ENCODE data around the gene SLC25A11.
A peak's percentile ranks its signal among the peaks of the same experiment; 100 is the strongest.

SLC25A11 gene

GRCh38 chr17:4955091-4955490, 15.2 kb upstream of the SLC25A11 start:
- in situ Hi-C loops (cut with HindIII; ENCODE audit: low sequenced_read_pairs) = no loop called here
- no peak overlapping the region for H3K4me3 ChIP-seq (ENCODE audit: low read depth, low read length)
- no peak for DNase-seq (ENCODE audit: low read depth, low spot score)
- no peak for TF ChIP-seq CTCF (IDR thresholded peaks at IDR 0.05; ENCODE audit: low read depth, low read length)

DNA sequence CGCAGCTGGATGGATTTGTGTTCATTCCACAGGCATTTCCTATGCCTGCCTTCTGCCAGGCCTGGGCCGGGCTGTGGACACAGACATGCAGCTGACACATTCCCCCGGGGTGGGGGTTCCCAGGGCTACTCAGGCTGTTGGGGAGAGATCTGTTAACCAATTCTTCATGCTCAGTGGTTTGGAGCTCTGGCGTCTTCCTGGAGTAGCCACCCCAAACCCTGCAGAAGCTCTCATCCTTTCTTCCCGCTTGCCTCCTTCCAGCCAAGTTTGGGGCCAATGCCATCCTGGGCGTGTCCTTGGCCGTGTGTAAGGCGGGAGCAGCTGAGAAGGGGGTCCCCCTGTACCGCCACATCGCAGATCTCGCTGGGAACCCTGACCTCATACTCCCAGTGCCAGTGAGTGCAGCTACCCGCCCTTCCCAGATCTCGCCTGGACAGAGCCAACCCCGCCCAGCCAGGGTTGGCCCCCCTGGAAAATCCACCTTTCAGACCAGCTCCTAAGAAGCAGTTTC, 13.7 kb upstream of the SLC25A11 start:
- no peak overlapping the region for H3K4me3 ChIP-seq (ENCODE audit: low read depth, low read length)
- in situ Hi-C loops (cut with HindIII; ENCODE audit: low sequenced_read_pairs) = no loop called here
- TF ChIP-seq CTCF (IDR thresholded peaks at IDR 0.05; ENCODE audit: low read depth, low read length) = no peak
- DNase-seq (ENCODE audit: low read depth, low spot score) = peak; percentile 70

GRCh38 chr17:4951486-4951885, 11.6 kb upstream of the SLC25A11 start:
- no peak overlapping the region for H3K4me3 ChIP-seq (ENCODE audit: low read depth, low read length)
- DNase-seq (ENCODE audit: low read depth, low spot score) = no peak
- TF ChIP-seq CTCF (IDR thresholded peaks at IDR 0.05; ENCODE audit: low read depth, low read length) = no peak
- in situ Hi-C loops (cut with HindIII; ENCODE audit: low sequenced_read_pairs) = no loop called here

DNA sequence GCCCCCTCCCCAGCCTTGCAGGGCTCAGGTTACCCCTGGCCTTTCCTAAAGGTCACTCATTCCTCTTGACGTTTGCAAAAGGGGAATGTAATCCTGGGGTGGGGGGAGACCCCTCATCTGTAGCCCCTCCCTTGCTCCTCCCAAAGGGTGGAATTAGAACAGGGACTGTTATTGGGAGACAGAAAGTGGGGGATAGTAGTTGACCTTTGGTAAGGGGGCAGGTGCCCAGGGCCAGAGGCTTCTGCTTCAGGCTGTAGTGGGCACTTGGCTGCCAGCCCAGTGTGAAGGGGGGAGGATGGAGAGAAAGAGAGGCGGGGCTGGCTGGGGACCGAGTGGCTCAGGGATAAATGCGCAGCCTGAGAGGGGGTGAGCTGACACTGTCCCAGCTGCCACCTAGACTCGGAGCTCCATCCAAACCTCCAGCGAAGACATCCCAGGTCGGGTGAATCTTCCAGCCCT, 10.9 kb upstream of the SLC25A11 start, which contains the start of gene ENO3:
Gene ENO3, plus strand, starts transcription at position 374 of the 459 bp plus-strand sequence. CDS start 711 bp downstream, outside the sequence.
- peak within 1 kb of the TSS; percentile 28 for H3K4me3 ChIP-seq (ENCODE audit: low read depth, low read length)
- in situ Hi-C loops (cut with HindIII; ENCODE audit: low sequenced_read_pairs) = no loop called here
- no peak for DNase-seq (ENCODE audit: low read depth, low spot score)
- TF ChIP-seq CTCF (IDR thresholded peaks at IDR 0.05; ENCODE audit: low read depth, low read length) = no peak

DNA sequence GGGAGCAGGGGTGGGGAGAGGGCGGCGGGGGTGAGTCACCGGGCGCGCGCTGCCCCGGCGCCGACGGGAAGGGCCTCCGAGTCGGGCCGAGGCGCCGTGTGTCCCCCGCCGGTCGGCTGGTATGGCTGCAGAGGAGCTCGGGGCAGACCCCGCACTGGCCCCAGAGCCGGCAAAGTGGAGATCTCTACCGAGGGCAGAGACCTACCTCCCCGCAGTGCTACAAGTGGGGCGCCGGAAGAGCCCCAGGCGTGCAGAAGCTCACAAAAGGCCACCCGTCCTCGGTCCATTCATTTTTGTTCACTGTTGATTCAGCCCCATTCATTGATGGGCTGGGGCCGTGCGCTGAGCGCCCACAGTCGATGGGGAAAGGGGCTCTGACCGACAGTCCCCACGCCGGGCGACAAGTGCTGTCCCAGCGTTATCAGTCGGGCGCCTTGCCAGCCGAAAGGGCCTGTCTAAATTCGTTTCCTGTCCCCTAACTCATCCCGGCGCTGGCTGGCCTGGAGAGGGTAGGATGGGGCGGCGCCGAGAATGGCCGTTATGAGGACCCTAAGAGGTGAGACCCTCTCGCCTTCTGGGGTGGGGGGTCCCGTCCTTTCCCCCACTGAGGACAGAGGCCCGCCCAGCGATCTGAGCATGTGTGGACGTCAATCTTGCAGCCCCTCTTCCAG, 10.4 kb upstream of the SLC25A11 start:
- no peak for DNase-seq (ENCODE audit: low read depth, low spot score)
- in situ Hi-C loops (cut with HindIII; ENCODE audit: low sequenced_read_pairs) = no loop called here
- TF ChIP-seq CTCF (IDR thresholded peaks at IDR 0.05; ENCODE audit: low read depth, low read length) = no peak
- peak overlapping the region; percentile 28 for H3K4me3 ChIP-seq (ENCODE audit: low read depth, low read length)

- peak; percentile 70 for DNase-seq (ENCODE audit: low read depth, low spot score)
- in situ Hi-C loops (cut with HindIII; ENCODE audit: low sequenced_read_pairs) = no loop called here
- TF ChIP-seq CTCF (IDR thresholded peaks at IDR 0.05; ENCODE audit: low read depth, low read length) = no peak
Measured at GRCh38 chr17:4949321-4950074, 9.7 kb upstream of the SLC25A11 start.

More at GRCh38 chr17:4949321-4950074, 9.7 kb upstream of the SLC25A11 start:
- peak overlapping the region; percentile 96 for H3K4me3 ChIP-seq (ENCODE audit: low read depth, low read length)

All from astrocyte of the spinal cord (primary cell).